VCaP (cell line): ENCODE results near the gene STK35.
A peak's percentile ranks its signal among the peaks of the same experiment; 100 is the strongest.

Experiments
- H3K27ac ChIP-seq: fragments of 450-650 bp; 2 replicates; pipeline ENCODE4 v1.5.1; 2017
- CTCF ChIP-seq: fragments of 450-650 bp; conservative IDR thresholded peaks from 2 replicates; pipeline ENCODE4 v1.5.1; 2017; ENCODE audit warnings: mild to moderate bottlenecking, moderate library complexity

The STK35 gene

GRCh38 chr20:2143594-2143993 is 42.0 kb downstream of the STK35 start:
- no peak overlapping the region for H3K27ac ChIP-seq
- no peak for TF ChIP-seq CTCF

GRCh38 chr20:2144850-2145249 is 43.2 kb downstream of the STK35 start:
- H3K27ac ChIP-seq = no peak overlapping the region
- no peak for TF ChIP-seq CTCF

GRCh38 chr20:2145376-2145775 is 43.7 kb downstream of the STK35 start:
- H3K27ac ChIP-seq = no peak overlapping the region
- no peak for TF ChIP-seq CTCF

GRCh38 chr20:2146080-2146867 is 44.6 kb downstream of the STK35 start:
- no peak overlapping the region for H3K27ac ChIP-seq
- no peak for TF ChIP-seq CTCF

- H3K27ac ChIP-seq = no peak overlapping the region
- TF ChIP-seq CTCF = no peak
Measured at GRCh38 chr20:2149507-2149906, 47.9 kb downstream of the STK35 start.

GRCh38 chr20:2150660-2151059 is 49.0 kb downstream of the STK35 start:
- H3K27ac ChIP-seq = peak overlapping the region; percentile 72
- TF ChIP-seq CTCF = no peak

GRCh38 chr20:2151858-2152281 is 50.2 kb downstream of the STK35 start:
- no peak for TF ChIP-seq CTCF
- H3K27ac ChIP-seq = peak overlapping the region; percentile 72
